Panc1 (cell line): ENCODE results near the gene SPRN. TPM values are rescaled to one million over a fixed set of nuclear protein-coding genes. Genes with fewer than 3 reads are reported as not detected.

Experiments used
- ATAC-seq: fragments of 200-7000 bp; cut with Tn5 transposase; 2 replicates; pipeline ENCODE4 v1.9.1; 2020; ENCODE audit warnings: mild to moderate bottlenecking, moderate library complexity
- BruUV-seq: library from RNA; stranded (reverse); fragments of 400-500 nt; replicated peaks from 2 replicates; lab custom pipeline; 2021; lab: Mats Ljungman, UMichigan
- CTCF ChIA-PET: fragments of 300-600 bp; sonication (Branson Sonifier 250); formaldehyde crosslinking; loops from one replicate; lab custom pipeline; 2022; ENCODE audit warnings: antibody characterized with exemption; lab: Charles Lee
- POLR2A ChIA-PET: fragments of 300-600 bp; sonication (Branson Sonifier 250); formaldehyde crosslinking; loops from one replicate; lab custom pipeline; 2022; ENCODE audit warnings: antibody characterized with exemption; lab: Charles Lee
- DNase-seq: peaks from one replicate; pipeline ENCODE4 v3.0.0-alpha.2; 2010; ENCODE audit warnings: low read depth, low spot score
- H3K27ac ChIP-seq: 2 replicates; pipeline ENCODE4 v1.5.1; 2011; ENCODE audit warnings: mild to moderate bottlenecking, low read length, inconsistent platforms
- H3K27me3 ChIP-seq: fragments of 200-500 bp; sonication (Bioruptor generic); 2 replicates; pipeline ENCODE4 v1.6.0; 2014; ENCODE audit warnings: low read length, inconsistent platforms; ENCODE audit not compliant: control insufficient read depth, insufficient read depth
- H3K36me3 ChIP-seq: fragments of 200-500 bp; sonication (Bioruptor generic); 2 replicates; pipeline ENCODE4 v1.5.1; 2014; ENCODE audit warnings: inconsistent platforms, mild to moderate bottlenecking, low read length, moderate library complexity; ENCODE audit not compliant: control insufficient read depth, insufficient read depth
- H3K4me1 ChIP-seq: 2 replicates; pipeline ENCODE4 v1.5.1; 2011; ENCODE audit warnings: inconsistent platforms, mild to moderate bottlenecking, low read length, moderate library complexity; ENCODE audit not compliant: control insufficient read depth, insufficient read depth
- H3K4me3 ChIP-seq, 2 experiments: 2 replicates each; pipeline ENCODE4 v1.5.1; 2011 to 2012; ENCODE audit warnings: low read depth in 2 of 2, low read length in 2 of 2, mild to moderate bottlenecking in 2 of 2, inconsistent platforms in 1 of 2, moderate library complexity in 1 of 2
- H3K9me3 ChIP-seq: fragments of 200-500 bp; sonication (Bioruptor generic); 2 replicates; pipeline ENCODE4 v1.5.1; 2014; ENCODE audit warnings: low read depth, mild to moderate bottlenecking, inconsistent platforms, low read length, moderate library complexity; ENCODE audit not compliant: control insufficient read depth, insufficient read depth
- CTCF ChIP-seq: fragments of 450-650 bp; IDR thresholded peaks from 2 replicates; pipeline ENCODE4 v1.5.1; 2017; ENCODE audit warnings: mild to moderate bottlenecking
- POLR2AphosphoS5 ChIP-seq: IDR thresholded peaks from 2 replicates; pipeline ENCODE4 v1.6.1; 2012; ENCODE audit warnings: mild to moderate bottlenecking, low read depth, low read length, moderate library complexity
- REST ChIP-seq, 2 experiments: IDR thresholded peaks; 2 replicates each; pipeline ENCODE4 v1.6.1; 2011 to 2012; ENCODE audit warnings: low read depth in 2 of 2, control low read depth in 1 of 2, low read length in 1 of 2, mild to moderate bottlenecking in 1 of 2, moderate library complexity in 1 of 2; ENCODE audit not compliant: insufficient read depth in 1 of 2
- SIN3A ChIP-seq: IDR thresholded peaks from 2 replicates; pipeline ENCODE4 v1.6.1; 2012; ENCODE audit warnings: low read depth, mild to moderate bottlenecking, low read length, moderate library complexity, borderline replicate concordance; ENCODE audit not compliant: insufficient read depth
- TCF7L2 ChIP-seq: IDR thresholded peaks from 2 replicates; pipeline ENCODE4 v1.6.1; 2011; ENCODE audit warnings: mild to moderate bottlenecking, low read depth, low read length, inconsistent platforms
- in situ Hi-C: cut with HindIII; loops from 2 replicates; pipeline ENCODE4 v1.10.0; 2016; ENCODE audit warnings: low sequenced_read_pairs, low pct_unique_long_range_greater_than_20kb
- intact Hi-C: fragments of 100-400 bp; cut with micrococcal nuclease; formaldehyde crosslinking; loops from one replicate; pipeline ENCODE4 v1.10.0; 2022; ENCODE audit not compliant: unreplicated experiment
- total RNA-seq: library from RNA; stranded (reverse); gene quantifications from one replicate; pipeline ENCODE4 v1.2.1, GENCODE V29; 2021; ENCODE audit not compliant: unreplicated experiment

The SPRN gene
- total RNA-seq, 1 experiment from 2014 or later = 0.64 TPM

DNA sequence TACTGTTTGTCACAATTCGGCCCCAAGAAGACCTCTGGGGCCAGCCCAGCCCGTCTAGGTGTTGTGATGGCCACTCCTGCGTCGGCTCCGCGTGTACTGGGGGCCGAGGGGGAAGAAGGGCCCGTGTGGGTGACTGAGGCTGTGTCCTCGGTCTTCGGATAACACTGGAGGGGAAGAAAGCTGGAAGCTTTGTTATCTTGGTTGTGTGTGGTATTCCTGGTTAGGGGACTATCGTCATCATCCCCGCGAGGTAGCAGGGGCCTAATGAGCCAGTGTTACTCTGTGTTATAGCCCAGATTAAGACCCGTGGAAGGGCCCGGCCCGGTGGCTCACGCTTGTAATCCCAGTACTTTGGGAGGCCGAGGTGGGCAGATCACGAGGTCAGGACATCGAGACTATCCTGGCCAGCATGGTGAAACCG lies 29.6 kb downstream of the SPRN start:
- TSS peak; percentile 66 for BruUV-seq
- Histone ChIP-seq H3K27me3 (no peaks in the 10 kb centered on the region), H3K9me3 (no peaks in the 10 kb centered on the region), H3K4me1 (peaks cover 13% of the 10 kb centered on the region), H3K4me3 (peak overlapping the region; percentile 88 to 99), H3K36me3 (peaks cover 7% of the 10 kb centered on the region), H3K27ac (peak overlapping the region; percentile 99)
- ChIA-PET CTCF (interaction anchor here (0.6 to 1.3 kb wide), 2 partner anchors 65 to 1091 kb away, joined by 3 read pairs; no protein-coding TSS in a partner anchor), POLR2A (interaction anchor here (0.7 kb wide), 1 partner anchor 27 kb away, joined by 26 read pairs; no protein-coding TSS in a partner anchor)
- ATAC-seq (no peak), DNase-seq (no peak)
- intact Hi-C loops (no loop called here), in situ Hi-C loops (no loop called here)
- TF ChIP-seq SIN3A (no peak), POLR2AphosphoS5 (no peak), TCF7L2 (no peak), REST (IDR thresholded peaks at IDR 0.05; ENCODE audit: insufficient read depth in 1 of 2, low read depth in 2 of 2, low read length in 1 of 2) (no peak), CTCF (no peak)

DNA sequence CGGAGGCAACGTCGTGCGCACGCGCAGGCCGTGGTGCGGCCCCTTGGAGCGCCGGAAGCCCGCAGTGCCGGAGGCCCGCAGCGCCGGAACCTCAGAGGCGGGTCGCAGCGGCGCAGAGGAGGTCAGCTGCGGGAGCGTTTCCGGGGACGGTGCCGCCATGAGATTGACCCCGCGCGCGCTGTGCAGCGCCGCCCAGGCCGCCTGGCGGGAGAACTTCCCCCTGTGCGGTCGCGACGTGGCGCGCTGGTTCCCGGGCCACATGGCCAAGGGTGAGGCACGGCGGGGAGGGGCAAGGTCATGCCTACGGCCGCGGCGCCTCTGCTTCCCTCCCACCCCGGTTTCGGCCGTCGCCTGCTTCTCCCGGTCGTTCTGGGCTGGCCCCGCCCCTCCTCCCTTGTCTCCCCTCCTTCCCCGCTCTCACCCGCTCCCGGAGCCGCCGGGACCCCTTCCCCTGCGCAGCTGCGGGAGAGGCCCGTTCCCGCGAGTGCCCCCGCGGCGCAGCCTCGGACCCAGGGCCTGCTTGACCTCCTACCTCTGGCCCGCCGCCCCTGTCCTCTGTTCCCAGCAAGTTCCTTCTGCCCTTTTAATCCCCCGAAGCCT lies 30.3 kb downstream of the SPRN start, which contains the start of gene MTG1:
MTG1 (plus strand) TSS at position 94 of the 600 bp plus-strand sequence; CDS start at position 158, 64 bp downstream.
- H3K4me1 ChIP-seq = peaks cover 13% of the 10 kb centered on the region
- DNase-seq = peak; percentile 54
- H3K27me3 ChIP-seq = no peaks in the 10 kb centered on the region
- ChIA-PET CTCF (interaction anchor here (0.6 to 1.3 kb wide), 2 partner anchors 65 to 1091 kb away, joined by 3 read pairs; no protein-coding TSS in a partner anchor), POLR2A (no interaction called here)
- intact Hi-C loops = no loop called here
- no peak for TF ChIP-seq TCF7L2
- peak; percentile 84; the same call in 1 of the 2 replicates for TF ChIP-seq SIN3A
- peak; percentile 99 for TF ChIP-seq POLR2AphosphoS5
- no peak for TF ChIP-seq CTCF
- TF ChIP-seq REST (IDR thresholded peaks at IDR 0.05; ENCODE audit: insufficient read depth in 1 of 2, low read depth in 2 of 2, low read length in 1 of 2) = peak in 1 of 2 experiments; percentile 69; a peak in 2 of 4 replicates
- H3K4me3 ChIP-seq = peak within 1 kb of the TSS; percentile 88 to 99
- in situ Hi-C loops = no loop called here
- peak within 1 kb of the TSS; percentile 99 for H3K27ac ChIP-seq
- ATAC-seq = peak; percentile 99
- no peaks in the 10 kb centered on the region for H3K9me3 ChIP-seq
- BruUV-seq = no TSS peak
- H3K36me3 ChIP-seq = peaks cover 7% of the 10 kb centered on the region
